NK-92 treated with Interleukin-12 subunit alpha and Interleukin-12 subunit beta, amount 100 ng/mL, for 24 hours (cell line): ENCODE results near the gene MAP4.
"Not testable (repeated sequence)": the region's sequence is repeated elsewhere in the genome, so short reads cannot be mapped to it uniquely, and the experiment has no call there.

Experiments used
- DNase-seq: peaks from one replicate; lab custom pipeline; 2025; lab: John Stamatoyannopoulos, UW

MAP4 gene

GRCh38 chr3:47846880-47847248, 169.4 kb downstream of the MAP4 start:
- no peak for DNase-seq

- DNase-seq, result no peak
These were observed 169.9 kb downstream of the MAP4 start for GRCh38 chr3:47846186-47846879.

GRCh38 chr3:47841786-47842349, 174.3 kb downstream of the MAP4 start:
- DNase-seq, result no peak

GRCh38 chr3:47838503-47838902, 177.7 kb downstream of the MAP4 start:
- no peak for DNase-seq

GRCh38 chr3:47836986-47837385, 179.2 kb downstream of the MAP4 start:
- no peak for DNase-seq

- not testable (repeated sequence) for DNase-seq
These were observed 186.7 kb downstream of the MAP4 start for GRCh38 chr3:47829482-47829881.

GRCh38 chr3:47825590-47825989, 190.6 kb downstream of the MAP4 start:
- no peak for DNase-seq

GRCh38 chr3:47824541-47825473, 191.4 kb downstream of the MAP4 start:
- peak; percentile 55 for DNase-seq

- DNase-seq, result no peak
These were observed 198.6 kb downstream of the MAP4 start for GRCh38 chr3:47817609-47818008.

GRCh38 chr3:47813551-47814177, 202.6 kb downstream of the MAP4 start:
- DNase-seq, result no peak

GRCh38 chr3:47804577-47804976, 211.6 kb downstream of the MAP4 start:
- no peak for DNase-seq

GRCh38 chr3:47803480-47804025, 212.7 kb downstream of the MAP4 start:
- no peak for DNase-seq

- DNase-seq, result peak; percentile 68
These were observed 213.3 kb downstream of the MAP4 start, which contains the start of gene DHX30 for GRCh38 chr3:47802734-47803479. Gene DHX30, plus strand, starts transcription at chr3:47803138. Its CDS starts 7,546 bp downstream, at chr3:47810684.
